ENCODE measurements around the gene TSPAN2. TPM values are rescaled to one million over a fixed set of nuclear protein-coding genes. Genes with fewer than 3 reads are reported as not detected.

Gene TSPAN2
- polyA plus RNA-seq, 1 of the 3 experiments (the other 2 are of a cell fraction) = 0.23 TPM

DNA sequence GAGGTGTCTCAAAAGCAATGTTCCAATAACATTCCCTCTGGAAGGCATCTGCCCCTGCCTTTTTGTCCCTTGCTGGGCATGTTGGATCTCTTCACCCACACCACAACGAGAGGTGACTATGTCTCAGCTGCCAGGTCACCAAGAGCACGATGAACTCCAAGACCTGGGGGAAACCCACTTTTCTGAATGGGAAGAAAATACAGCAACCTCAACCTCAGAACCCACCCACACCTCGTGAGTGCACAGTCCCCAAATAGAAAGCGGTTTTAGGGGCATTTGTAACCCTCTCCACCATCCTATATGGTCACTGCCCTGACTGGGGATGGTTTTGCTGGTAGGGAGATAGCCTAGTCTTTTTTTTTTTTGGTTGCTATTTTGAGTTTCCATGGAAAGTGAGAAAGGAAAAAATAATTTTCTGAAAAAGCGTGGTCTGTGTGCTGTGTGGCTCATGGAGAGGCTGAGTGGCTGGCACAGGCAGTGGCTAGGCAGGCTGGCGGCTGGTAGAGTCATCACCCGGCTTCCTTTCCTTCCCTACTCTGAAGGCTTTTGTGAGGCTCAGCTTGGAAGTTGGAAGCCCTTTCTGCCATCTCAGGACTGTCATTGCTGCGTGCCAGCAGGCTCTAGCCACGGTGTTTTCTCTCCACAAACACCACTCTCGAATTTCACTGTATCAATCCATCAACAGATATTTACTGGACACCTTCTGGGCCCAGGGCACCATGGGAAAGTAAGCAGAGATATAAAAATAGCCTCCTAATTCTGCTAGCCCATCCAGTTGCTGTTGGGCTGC is 15.8 kb downstream of the TSPAN2 start:
- no peaks in the 10 kb centered on the region; the same call in 1 of the 2 replicates for H3K27me3 ChIP-seq (ENCODE audit: insufficient read depth)
- H3F3A ChIP-seq (replicated peaks; ENCODE audit: insufficient read depth) = no peaks in the 10 kb centered on the region
- H3K27ac ChIP-seq (ENCODE audit: low read depth in 2 of 2, low read length in 1 of 2) = no peak overlapping the region
- no peak for DNase-seq
- no peaks in the 10 kb centered on the region for H3K79me2 ChIP-seq (ENCODE audit: insufficient read depth)
- POLR2A ChIA-PET = no interaction called here
- H3K9me3 ChIP-seq = no peaks in the 10 kb centered on the region
- CTCF ChIA-PET = interaction anchor here (1.8 kb wide), 1 partner anchor 21 kb away, joined by 5 read pairs; no protein-coding TSS in a partner anchor
- no peak overlapping the region for H3K4me3 ChIP-seq (ENCODE audit: low read depth in 2 of 2, low read length in 1 of 2)
- H3K4me1 ChIP-seq (ENCODE audit: control insufficient read depth in 1 of 2, insufficient read depth in 2 of 2, low read depth in 1 of 2, low read length in 1 of 2) = peaks cover 0 to 6% of the 10 kb centered on the region in 2 experiments; a peak in 2 of 4 replicates
- H4K20me1 ChIP-seq (ENCODE audit: insufficient read depth) = no peaks in the 10 kb centered on the region
- no peaks in the 10 kb centered on the region for H3K9me2 ChIP-seq
- no peak overlapping the region for H3K4me2 ChIP-seq
- TF ChIP-seq YY1 (IDR thresholded peaks at IDR 0.05; ENCODE audit: low read depth) = no peak
- H3K36me3 ChIP-seq (replicated peaks in 1 of 2; ENCODE audit: control insufficient read depth in 1 of 2, insufficient read depth in 2 of 2, low read length in 1 of 2) = no peaks in the 10 kb centered on the region
- no peak overlapping the region for H2AFZ ChIP-seq (ENCODE audit: low read depth)
- H3K9ac ChIP-seq = no peak overlapping the region
- 66% methylated on average over 8 of the region's 10 CpGs for WGBS (ENCODE audit: low lambda C conversion rate)

DNA sequence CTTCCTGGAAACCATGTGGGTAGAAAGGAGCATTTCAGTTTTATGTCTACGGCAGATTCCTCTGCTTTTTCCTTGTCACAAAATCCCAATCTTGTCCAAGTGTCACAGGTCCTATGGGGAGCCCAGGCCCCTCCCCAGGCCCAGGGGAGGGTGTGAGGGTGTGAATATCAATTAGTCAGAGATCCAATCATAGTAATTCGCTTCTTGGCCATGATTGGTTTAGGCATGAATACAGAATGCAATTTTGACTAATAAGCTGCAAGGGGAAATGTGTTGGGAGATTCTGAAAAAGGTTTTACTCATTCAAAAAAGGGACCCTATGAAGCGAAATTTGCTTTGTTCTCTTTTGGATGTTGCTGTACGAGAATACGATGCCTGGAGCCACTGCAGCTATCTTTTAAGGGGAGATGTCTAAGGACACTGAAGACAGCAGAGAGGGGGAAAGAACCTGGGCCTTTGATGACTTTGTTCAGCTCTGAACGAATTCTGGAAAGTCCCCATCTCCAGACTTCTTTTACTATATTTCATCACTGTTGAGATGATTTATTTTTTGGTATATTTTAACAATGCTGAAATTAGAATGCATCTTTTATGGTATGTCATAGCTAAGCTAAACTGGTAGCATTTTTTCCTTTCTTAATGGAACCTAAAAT is 18.2 kb downstream of the TSPAN2 start:
- H2AFZ ChIP-seq (ENCODE audit: low read depth) = no peak overlapping the region
- no peaks in the 10 kb centered on the region for H3K36me3 ChIP-seq (replicated peaks in 1 of 2; ENCODE audit: control insufficient read depth in 1 of 2, insufficient read depth in 2 of 2, low read length in 1 of 2)
- no peaks in the 10 kb centered on the region for H4K20me1 ChIP-seq (ENCODE audit: insufficient read depth)
- H3F3A ChIP-seq (replicated peaks; ENCODE audit: insufficient read depth) = no peaks in the 10 kb centered on the region
- TF ChIP-seq GABPA (IDR thresholded peaks at IDR 0.05; ENCODE audit: low read depth) (no peak), NFIC (IDR thresholded peaks at IDR 0.05; ENCODE audit: borderline replicate concordance) (no peak), SIN3A (IDR thresholded peaks at IDR 0.05; ENCODE audit: borderline replicate concordance, low read depth, low read length) (no peak), POLR2AphosphoS5 (IDR thresholded peaks at IDR 0.05; ENCODE audit: low read depth, low read length) (no peak), YY1 (IDR thresholded peaks at IDR 0.05; ENCODE audit: low read depth) (no peak), NRF1 (IDR thresholded peaks at IDR 0.05; ENCODE audit: low read depth, low read length) (no peak), FOSL2 (IDR thresholded peaks at IDR 0.05; ENCODE audit: borderline replicate concordance, low read depth) (no peak), RAD21 (IDR thresholded peaks at IDR 0.05; ENCODE audit: low read length) (no peak), GATA2 (CRISPR knock-in tag; IDR thresholded peaks at IDR 0.05) (no peak), ELF1 (IDR thresholded peaks at IDR 0.05) (no peak), MXI1 (IDR thresholded peaks at IDR 0.05; ENCODE audit: low read depth, low read length) (no peak)
- TF ChIP-seq, protein P1, sequence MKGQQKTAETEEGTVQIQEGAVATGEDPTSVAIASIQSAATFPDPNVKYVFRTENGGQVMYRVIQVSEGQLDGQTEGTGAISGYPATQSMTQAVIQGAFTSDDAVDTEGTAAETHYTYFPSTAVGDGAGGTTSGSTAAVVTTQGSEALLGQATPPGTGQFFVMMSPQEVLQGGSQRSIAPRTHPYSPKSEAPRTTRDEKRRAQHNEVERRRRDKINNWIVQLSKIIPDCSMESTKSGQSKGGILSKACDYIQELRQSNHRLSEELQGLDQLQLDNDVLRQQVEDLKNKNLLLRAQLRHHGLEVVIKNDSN (IDR thresholded peaks at IDR 0.05; ENCODE audit: borderline replicate concordance, low read depth) = no peak
- TF ChIP-seq, protein P2, sequence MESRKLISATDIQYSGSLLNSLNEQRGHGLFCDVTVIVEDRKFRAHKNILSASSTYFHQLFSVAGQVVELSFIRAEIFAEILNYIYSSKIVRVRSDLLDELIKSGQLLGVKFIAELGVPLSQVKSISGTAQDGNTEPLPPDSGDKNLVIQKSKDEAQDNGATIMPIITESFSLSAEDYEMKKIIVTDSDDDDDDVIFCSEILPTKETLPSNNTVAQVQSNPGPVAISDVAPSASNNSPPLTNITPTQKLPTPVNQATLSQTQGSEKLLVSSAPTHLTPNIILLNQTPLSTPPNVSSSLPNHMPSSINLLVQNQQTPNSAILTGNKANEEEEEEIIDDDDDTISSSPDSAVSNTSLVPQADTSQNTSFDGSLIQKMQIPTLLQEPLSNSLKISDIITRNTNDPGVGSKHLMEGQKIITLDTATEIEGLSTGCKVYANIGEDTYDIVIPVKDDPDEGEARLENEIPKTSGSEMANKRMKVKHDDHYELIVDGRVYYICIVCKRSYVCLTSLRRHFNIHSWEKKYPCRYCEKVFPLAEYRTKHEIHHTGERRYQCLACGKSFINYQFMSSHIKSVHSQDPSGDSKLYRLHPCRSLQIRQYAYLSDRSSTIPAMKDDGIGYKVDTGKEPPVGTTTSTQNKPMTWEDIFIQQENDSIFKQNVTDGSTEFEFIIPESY (IDR thresholded peaks at IDR 0.05; ENCODE audit: borderline replicate concordance, low read depth) = no peak
- TF ChIP-seq, protein P3, sequence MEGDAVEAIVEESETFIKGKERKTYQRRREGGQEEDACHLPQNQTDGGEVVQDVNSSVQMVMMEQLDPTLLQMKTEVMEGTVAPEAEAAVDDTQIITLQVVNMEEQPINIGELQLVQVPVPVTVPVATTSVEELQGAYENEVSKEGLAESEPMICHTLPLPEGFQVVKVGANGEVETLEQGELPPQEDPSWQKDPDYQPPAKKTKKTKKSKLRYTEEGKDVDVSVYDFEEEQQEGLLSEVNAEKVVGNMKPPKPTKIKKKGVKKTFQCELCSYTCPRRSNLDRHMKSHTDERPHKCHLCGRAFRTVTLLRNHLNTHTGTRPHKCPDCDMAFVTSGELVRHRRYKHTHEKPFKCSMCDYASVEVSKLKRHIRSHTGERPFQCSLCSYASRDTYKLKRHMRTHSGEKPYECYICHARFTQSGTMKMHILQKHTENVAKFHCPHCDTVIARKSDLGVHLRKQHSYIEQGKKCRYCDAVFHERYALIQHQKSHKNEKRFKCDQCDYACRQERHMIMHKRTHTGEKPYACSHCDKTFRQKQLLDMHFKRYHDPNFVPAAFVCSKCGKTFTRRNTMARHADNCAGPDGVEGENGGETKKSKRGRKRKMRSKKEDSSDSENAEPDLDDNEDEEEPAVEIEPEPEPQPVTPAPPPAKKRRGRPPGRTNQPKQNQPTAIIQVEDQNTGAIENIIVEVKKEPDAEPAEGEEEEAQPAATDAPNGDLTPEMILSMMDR (IDR thresholded peaks at IDR 0.05) = no peak
- H3K9me3 ChIP-seq = no peaks in the 10 kb centered on the region
- 76% methylated on average over 6 of the region's 6 CpGs for WGBS (ENCODE audit: low lambda C conversion rate)
- H3K79me2 ChIP-seq (ENCODE audit: insufficient read depth) = no peaks in the 10 kb centered on the region
- no peak overlapping the region for H3K9ac ChIP-seq
- CTCF ChIA-PET = interaction anchor here (1.2 to 3.3 kb wide), 3 partner anchors 18 to 42 kb away, joined by 3 to 17 read pairs (median 6); no protein-coding TSS in a partner anchor
- H3K4me3 ChIP-seq (ENCODE audit: low read depth in 2 of 2, low read length in 1 of 2) = no peak overlapping the region
- no peak overlapping the region for H3K4me2 ChIP-seq
- H3K27ac ChIP-seq (ENCODE audit: low read depth in 2 of 2, low read length in 1 of 2) = no peak overlapping the region
- H3K27me3 ChIP-seq (ENCODE audit: insufficient read depth) = no peaks in the 10 kb centered on the region; the same call in 1 of the 2 replicates
- no peak for DNase-seq
- POLR2A ChIA-PET = no interaction called here
- H3K9me2 ChIP-seq = no peaks in the 10 kb centered on the region
- no peaks in the 10 kb centered on the region; a peak in 1 of 4 replicates for H3K4me1 ChIP-seq (ENCODE audit: control insufficient read depth in 1 of 2, insufficient read depth in 2 of 2, low read depth in 1 of 2, low read length in 1 of 2)
